ENCODE results near the gene SDHB.

SDHB gene

DNA sequence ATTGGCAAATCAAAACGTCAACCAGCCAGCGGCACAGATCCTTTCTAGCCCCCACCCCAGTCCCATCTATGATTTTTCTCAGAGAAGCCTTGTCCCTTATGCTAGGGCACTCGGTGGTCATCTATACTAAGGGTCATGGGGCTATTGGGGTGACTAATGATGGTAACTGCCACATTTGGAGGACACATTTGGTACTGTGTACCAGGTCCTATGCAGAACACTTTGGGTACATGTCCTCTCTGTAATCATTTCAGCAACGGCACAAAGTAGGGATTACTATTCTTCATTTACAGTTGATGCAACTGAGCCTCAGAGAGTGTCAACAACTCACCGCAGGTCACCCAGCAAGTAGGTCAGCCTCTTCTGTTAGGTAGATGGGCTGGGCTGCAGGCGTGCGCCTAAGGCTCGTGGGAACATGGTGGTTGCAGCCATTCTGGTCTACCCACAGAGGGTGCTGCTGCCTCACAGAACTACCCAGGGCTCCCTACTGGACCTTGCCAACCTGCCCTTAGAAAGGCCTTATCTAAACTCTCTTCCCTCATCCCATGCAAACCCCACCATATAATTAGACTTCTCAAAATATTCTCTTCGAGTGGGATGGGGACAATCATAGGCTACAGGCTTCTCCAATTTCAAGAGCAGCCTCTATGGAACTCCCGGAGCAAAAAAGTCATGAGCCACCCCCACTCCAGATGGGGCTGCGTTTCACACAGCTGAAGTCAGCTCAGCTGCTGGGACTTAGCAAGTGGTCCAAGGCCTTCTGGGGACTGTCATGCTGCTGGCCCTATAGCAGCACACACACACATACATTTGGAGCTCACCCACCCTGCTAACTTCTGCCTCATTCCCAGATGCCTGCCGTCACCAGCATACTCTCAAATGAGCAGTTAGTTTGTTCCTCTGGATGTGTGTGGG lies 5.8 kb upstream of the SDHB start:
- Mint-ChIP-seq H3K27ac (no peak overlapping the region), H3K4me3 (no peak overlapping the region)

DNA sequence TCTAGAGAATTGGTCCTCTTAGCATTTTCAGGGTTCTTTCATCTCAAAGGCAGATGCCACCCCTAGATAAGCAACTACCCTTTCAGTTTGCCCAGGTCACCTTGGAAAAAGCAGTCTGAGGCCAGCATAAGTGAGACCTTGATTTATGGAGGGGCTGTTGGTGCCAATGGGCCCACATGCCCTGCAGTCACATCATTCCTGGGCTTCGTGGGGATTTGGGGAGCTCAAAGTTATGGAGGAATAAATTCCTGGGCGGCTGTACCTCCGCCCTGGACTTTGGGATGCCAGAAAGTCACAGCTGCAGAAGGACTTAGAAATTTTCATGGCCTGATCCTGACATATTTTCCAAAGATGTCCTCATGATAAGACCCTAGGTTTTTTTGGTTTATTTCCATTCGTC lies 2.7 kb upstream of the SDHB start:
- Mint-ChIP-seq H3K36me3 (ENCODE audit: low read depth) (no peaks in the 10 kb centered on the region), H3K27ac (no peak overlapping the region), H3K9me3 (no peaks in the 10 kb centered on the region), H3K27me3 (ENCODE audit: low read depth, poor library complexity) (peaks cover 30% of the 10 kb centered on the region), H3K4me1 (peaks cover 46% of the 10 kb centered on the region), H3K4me3 (no peak overlapping the region)
- no peak for DNase-seq
- TF ChIP-seq, protein P1, sequence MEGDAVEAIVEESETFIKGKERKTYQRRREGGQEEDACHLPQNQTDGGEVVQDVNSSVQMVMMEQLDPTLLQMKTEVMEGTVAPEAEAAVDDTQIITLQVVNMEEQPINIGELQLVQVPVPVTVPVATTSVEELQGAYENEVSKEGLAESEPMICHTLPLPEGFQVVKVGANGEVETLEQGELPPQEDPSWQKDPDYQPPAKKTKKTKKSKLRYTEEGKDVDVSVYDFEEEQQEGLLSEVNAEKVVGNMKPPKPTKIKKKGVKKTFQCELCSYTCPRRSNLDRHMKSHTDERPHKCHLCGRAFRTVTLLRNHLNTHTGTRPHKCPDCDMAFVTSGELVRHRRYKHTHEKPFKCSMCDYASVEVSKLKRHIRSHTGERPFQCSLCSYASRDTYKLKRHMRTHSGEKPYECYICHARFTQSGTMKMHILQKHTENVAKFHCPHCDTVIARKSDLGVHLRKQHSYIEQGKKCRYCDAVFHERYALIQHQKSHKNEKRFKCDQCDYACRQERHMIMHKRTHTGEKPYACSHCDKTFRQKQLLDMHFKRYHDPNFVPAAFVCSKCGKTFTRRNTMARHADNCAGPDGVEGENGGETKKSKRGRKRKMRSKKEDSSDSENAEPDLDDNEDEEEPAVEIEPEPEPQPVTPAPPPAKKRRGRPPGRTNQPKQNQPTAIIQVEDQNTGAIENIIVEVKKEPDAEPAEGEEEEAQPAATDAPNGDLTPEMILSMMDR (IDR thresholded peaks at IDR 0.05): no peak

More for the DNA sequence above, 5.8 kb upstream of the SDHB start:
- Mint-ChIP-seq H3K9me3 (peaks cover 7% of the 10 kb centered on the region), H3K4me1 (peaks cover 35% of the 10 kb centered on the region), H3K36me3 (ENCODE audit: low read depth) (no peaks in the 10 kb centered on the region), H3K27me3 (ENCODE audit: low read depth, poor library complexity) (peaks cover 42% of the 10 kb centered on the region)
- DNase-seq: peak; percentile 71
- TF ChIP-seq, protein P1 (IDR thresholded peaks at IDR 0.05): peak; percentile 78

DNA sequence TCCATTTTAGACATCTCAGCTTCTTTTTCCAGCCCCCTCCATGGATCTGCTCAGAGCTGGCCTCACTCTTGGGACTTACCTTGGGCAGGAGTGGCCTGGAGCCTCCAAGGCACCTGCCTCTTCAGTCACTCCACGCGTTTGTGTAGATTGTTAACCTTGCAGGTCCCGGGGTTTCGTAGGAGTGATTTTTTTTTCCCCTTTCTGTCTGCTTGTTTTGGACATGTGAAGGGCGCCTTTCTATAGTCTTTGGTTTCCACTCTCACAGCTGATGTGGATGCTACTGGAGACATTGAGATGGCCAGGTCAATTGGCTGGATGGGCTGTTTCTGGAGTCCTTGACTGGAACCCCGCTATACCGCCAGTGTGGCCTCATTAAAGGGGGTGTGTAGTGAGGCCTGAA lies 2.0 kb upstream of the SDHB start:
- peaks cover 30% of the 10 kb centered on the region for H3K27me3 Mint-ChIP-seq (ENCODE audit: low read depth, poor library complexity)
- H3K4me1 Mint-ChIP-seq: peaks cover 44% of the 10 kb centered on the region
- no peaks in the 10 kb centered on the region for H3K9me3 Mint-ChIP-seq
- DNase-seq: no peak
- H3K36me3 Mint-ChIP-seq (ENCODE audit: low read depth): no peaks in the 10 kb centered on the region
- peak overlapping the region; percentile 23 for H3K4me3 Mint-ChIP-seq
- TF ChIP-seq, protein P1 (IDR thresholded peaks at IDR 0.05): no peak
- H3K27ac Mint-ChIP-seq: no peak overlapping the region

DNA sequence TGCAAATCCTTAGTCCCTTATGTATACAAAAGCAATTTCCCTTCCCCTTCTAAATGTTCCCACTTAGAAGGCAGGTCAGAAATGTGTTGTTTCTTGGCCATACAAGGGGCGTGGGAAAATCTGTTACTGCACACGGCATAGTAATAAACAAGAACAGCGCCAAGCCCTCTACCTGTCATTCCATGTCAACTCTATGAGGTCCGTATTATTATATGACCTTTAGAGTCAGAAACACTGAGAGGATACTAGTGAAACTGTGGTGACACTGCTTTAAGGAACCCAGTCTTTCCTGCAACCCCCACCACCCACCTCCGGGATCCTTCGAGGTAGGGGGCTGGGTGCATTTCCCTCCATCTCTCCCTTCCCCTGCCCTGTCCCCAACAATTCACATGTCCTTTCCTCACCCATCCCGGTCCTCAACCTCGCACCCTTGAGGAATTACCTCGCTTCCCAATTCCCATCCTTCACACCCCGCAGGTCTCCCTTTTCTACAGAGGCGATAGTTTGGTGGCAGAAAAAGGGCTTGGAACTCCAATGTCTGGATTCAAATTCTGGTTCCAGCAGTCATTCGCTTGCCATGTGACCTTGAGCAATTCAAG lies 647 bp downstream of the SDHB start:
- H3K27ac Mint-ChIP-seq: peak overlapping the region; percentile 99
- H3K27me3 Mint-ChIP-seq (ENCODE audit: low read depth, poor library complexity): peaks cover 19% of the 10 kb centered on the region
- H3K9me3 Mint-ChIP-seq: no peaks in the 10 kb centered on the region
- TF ChIP-seq, protein P1 (IDR thresholded peaks at IDR 0.05): no peak
- H3K4me3 Mint-ChIP-seq: peak overlapping the region; percentile 99
- H3K4me1 Mint-ChIP-seq: peaks cover 28% of the 10 kb centered on the region
- no peaks in the 10 kb centered on the region for H3K36me3 Mint-ChIP-seq (ENCODE audit: low read depth)
- no peak for DNase-seq

DNA sequence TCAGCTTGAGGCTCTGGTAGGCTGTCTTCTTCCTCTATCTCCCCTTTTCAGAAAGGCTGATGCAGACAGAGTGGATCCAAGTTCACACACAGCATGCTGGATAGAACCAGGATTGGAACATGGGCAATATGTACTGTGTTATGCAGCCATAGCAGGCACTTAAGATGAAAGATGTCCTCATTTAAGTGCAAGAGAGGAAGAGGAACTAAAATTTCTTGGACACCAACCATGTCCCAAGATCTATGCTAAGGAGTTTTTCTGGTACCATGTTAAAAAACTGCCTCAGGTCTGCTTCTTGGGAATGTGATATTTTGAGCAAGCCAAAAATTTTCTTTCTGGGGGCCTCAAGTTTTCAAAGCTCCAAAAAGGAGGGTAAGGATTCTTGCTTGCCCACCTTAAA lies 1.2 kb downstream of the SDHB start:
- peak overlapping the region; percentile 99 for H3K4me3 Mint-ChIP-seq
- no peak for DNase-seq
- peaks cover 14% of the 10 kb centered on the region for H3K27me3 Mint-ChIP-seq (ENCODE audit: low read depth, poor library complexity)
- no peaks in the 10 kb centered on the region for H3K36me3 Mint-ChIP-seq (ENCODE audit: low read depth)
- H3K4me1 Mint-ChIP-seq: peaks cover 25% of the 10 kb centered on the region
- no peak overlapping the region for H3K27ac Mint-ChIP-seq
- no peaks in the 10 kb centered on the region for H3K9me3 Mint-ChIP-seq
- TF ChIP-seq, protein P1 (IDR thresholded peaks at IDR 0.05): no peak

All from nephron progenitor cell (in vitro differentiated cells).